ENCODE results near the gene MAGI2. TPM values are rescaled to one million over a fixed set of nuclear protein-coding genes. Genes with fewer than 3 reads are reported as not detected.
A peak's percentile ranks its signal among the peaks of the same experiment; 100 is the strongest.

Gene MAGI2
- total and polyA plus RNA-seq, 2 of the 13 experiments (the other 11 are each of a cell fraction or from before 2014, with no cell fraction given) = 1.5 to 3.8 TPM

- in situ Hi-C loops (cut with HindIII; ENCODE audit: extremely low pct_ligation_motif_present, low pct_unique_long_range_greater_than_20kb) = no loop called here
- WGBS (ENCODE audit: low lambda C conversion rate) = 46% methylated on average over 1 of the region's 1 CpG
- intact Hi-C loops (cut with micrococcal nuclease; ENCODE audit: unreplicated experiment) = no loop called here
Observed at GRCh38 chr7:78149787-78150186, 1303.7 kb downstream of the MAGI2 start.

GRCh38 chr7:78148166-78148894, 1305.1 kb downstream of the MAGI2 start:
- Histone ChIP-seq H4K20me1 (ENCODE audit: insufficient read depth, low read length) (no peaks in the 10 kb centered on the region), H3K4me2 (ENCODE audit: low read depth, low read length) (no peak overlapping the region), H2AFZ (ENCODE audit: low read length) (no peak overlapping the region), H3K27me3 (ENCODE audit: control insufficient read depth in 1 of 2, insufficient read depth in 2 of 2, low read length in 2 of 2) (no peaks in the 10 kb centered on the region), H3K4me3 (replicated peaks in 1 of 3; ENCODE audit: insufficient read depth in 1 of 3, low read depth in 2 of 3, low read length in 3 of 3) (no peak overlapping the region), H3K9ac (ENCODE audit: insufficient read depth, low read depth, low read length) (no peak overlapping the region), H3K36me3 (replicated peaks in 1 of 2; ENCODE audit: control insufficient read depth in 1 of 2, insufficient read depth in 2 of 2, low read length in 2 of 2) (no peaks in the 10 kb centered on the region), H3K4me1 (ENCODE audit: insufficient read depth, low read length) (no peaks in the 10 kb centered on the region), H3K27ac (ENCODE audit: extremely low read length, insufficient read depth, low read length) (no peak overlapping the region), H3K79me2 (ENCODE audit: insufficient read depth, low read length) (no peaks in the 10 kb centered on the region), H3K9me3 (ENCODE audit: low read length) (no peaks in the 10 kb centered on the region)
- FAIRE-seq (no peak), ATAC-seq (peak; percentile 66; the same call in 2 of the 3 replicates), DNase-seq (ENCODE audit: low spot score) (peak; percentile 5)
- POLR2A ChIA-PET = no interaction called here
- TF ChIP-seq FOSL2 (CRISPR knock-in tag; IDR thresholded peaks at IDR 0.05) = peak; percentile 37
- TF ChIP-seq HNRNPL (IDR thresholded peaks at IDR 0.05; ENCODE audit: low read depth, low read length) = no peak
- no peak for TF ChIP-seq ZNF816 (CRISPR knock-in tag; IDR thresholded peaks at IDR 0.05; ENCODE audit: borderline replicate concordance)
- no peak for TF ChIP-seq JARID2 (CRISPR knock-in tag; IDR thresholded peaks at IDR 0.05; ENCODE audit: insufficient replicate concordance)
- WGBS (ENCODE audit: low lambda C conversion rate) = 92% methylated on average over 1 of the region's 1 CpG
- in situ Hi-C loops (cut with HindIII; ENCODE audit: extremely low pct_ligation_motif_present, low pct_unique_long_range_greater_than_20kb) = no loop called here
- no TSS peak for BruUV-seq (replicated peaks)
- intact Hi-C loops (cut with micrococcal nuclease; ENCODE audit: unreplicated experiment) = no loop called here
- CTCF ChIA-PET (ENCODE audit: low intra/inter-chr PET ratio, low total read pairs) = no interaction called here

More at GRCh38 chr7:78149787-78150186, 1303.7 kb downstream of the MAGI2 start:
- Histone ChIP-seq H3K4me3 (replicated peaks in 1 of 3; ENCODE audit: insufficient read depth in 1 of 3, low read depth in 2 of 3, low read length in 3 of 3) (no peak overlapping the region), H3K27ac (ENCODE audit: extremely low read length, insufficient read depth, low read length) (no peak overlapping the region), H3K79me2 (ENCODE audit: insufficient read depth, low read length) (no peaks in the 10 kb centered on the region), H3K9ac (ENCODE audit: insufficient read depth, low read depth, low read length) (no peak overlapping the region), H2AFZ (ENCODE audit: low read length) (no peak overlapping the region), H3K4me2 (ENCODE audit: low read depth, low read length) (no peak overlapping the region), H4K20me1 (ENCODE audit: insufficient read depth, low read length) (no peaks in the 10 kb centered on the region), H3K27me3 (ENCODE audit: control insufficient read depth in 1 of 2, insufficient read depth in 2 of 2, low read length in 2 of 2) (no peaks in the 10 kb centered on the region), H3K36me3 (replicated peaks in 1 of 2; ENCODE audit: control insufficient read depth in 1 of 2, insufficient read depth in 2 of 2, low read length in 2 of 2) (no peaks in the 10 kb centered on the region), H3K9me3 (ENCODE audit: low read length) (no peaks in the 10 kb centered on the region), H3K4me1 (ENCODE audit: insufficient read depth, low read length) (no peaks in the 10 kb centered on the region)
- BruUV-seq (replicated peaks) = no TSS peak
- FAIRE-seq = no peak
- POLR2A ChIA-PET = no interaction called here
- DNase-seq (ENCODE audit: low spot score) = no peak
- CTCF ChIA-PET (ENCODE audit: low intra/inter-chr PET ratio, low total read pairs) = no interaction called here
- no peak for ATAC-seq
- TF ChIP-seq PLRG1 (conservative IDR thresholded peaks at IDR 0.05) (no peak), ASH2L (IDR thresholded peaks at IDR 0.05; ENCODE audit: insufficient read length, low read depth, low read length) (no peak), ZNF720 (CRISPR knock-in tag; IDR thresholded peaks at IDR 0.05) (no peak), ZBTB21 (CRISPR knock-in tag; IDR thresholded peaks at IDR 0.05) (no peak), HDAC1 (CRISPR knock-in tag; IDR thresholded peaks at IDR 0.05) (no peak), PCBP1 (IDR thresholded peaks at IDR 0.05; ENCODE audit: borderline replicate concordance, low read depth, low read length) (no peak), STAT5B (CRISPR knock-in tag; IDR thresholded peaks at IDR 0.05) (no peak), ZNF749 (CRISPR knock-in tag; IDR thresholded peaks at IDR 0.05; ENCODE audit: borderline replicate concordance) (no peak), NCOA1 (CRISPR knock-in tag; IDR thresholded peaks at IDR 0.05) (no peak)
- TF ChIP-seq, protein P1, sequence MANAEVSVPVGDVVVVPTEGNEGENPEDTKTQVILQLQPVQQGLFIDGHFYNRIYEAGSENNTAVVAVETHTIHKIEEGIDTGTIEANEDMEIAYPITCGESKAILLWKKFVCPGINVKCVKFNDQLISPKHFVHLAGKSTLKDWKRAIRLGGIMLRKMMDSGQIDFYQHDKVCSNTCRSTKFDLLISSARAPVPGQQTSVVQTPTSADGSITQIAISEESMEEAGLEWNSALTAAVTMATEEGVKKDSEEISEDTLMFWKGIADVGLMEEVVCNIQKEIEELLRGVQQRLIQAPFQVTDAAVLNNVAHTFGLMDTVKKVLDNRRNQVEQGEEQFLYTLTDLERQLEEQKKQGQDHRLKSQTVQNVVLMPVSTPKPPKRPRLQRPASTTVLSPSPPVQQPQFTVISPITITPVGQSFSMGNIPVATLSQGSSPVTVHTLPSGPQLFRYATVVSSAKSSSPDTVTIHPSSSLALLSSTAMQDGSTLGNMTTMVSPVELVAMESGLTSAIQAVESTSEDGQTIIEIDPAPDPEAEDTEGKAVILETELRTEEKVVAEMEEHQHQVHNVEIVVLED (CRISPR knock-in tag; IDR thresholded peaks at IDR 0.05; ENCODE audit: borderline replicate concordance) = no peak
